Adrenal gland (tissue), 5 donors: ENCODE measurements around the gene RPS14.
A peak's percentile ranks its signal among the peaks of the same experiment; 100 is the strongest.

Experiments
- POLR2A ChIP-seq, 2 donors: fragments of 450-650 bp; IDR thresholded peaks; one replicate each; pipeline ENCODE4 v1.6.1; 2017; ENCODE audit warnings: antibody characterized with exemption in 2 of 2, mild to moderate bottlenecking in 2 of 2, moderate library complexity in 1 of 2
- TF ChIP-seq, protein P1 (sequence below), 6 experiments: fragments of 450-650 bp in 4 of 6; fragments of 200-600 bp in 2 of 6; sonication (generic) in 1 of 6; IDR thresholded peaks; 1 replicate in 5 of 6; 2 replicates in 1 of 6; pipeline versions ENCODE4 v1.5.1 to v1.8.0; 2016 to 2021; ENCODE audit warnings: antibody characterized with exemption in 6 of 6, mild to moderate bottlenecking in 2 of 6, moderate library complexity in 1 of 6
- donor health status: DM: no; HTN: no; CAD: no.

DNA sequence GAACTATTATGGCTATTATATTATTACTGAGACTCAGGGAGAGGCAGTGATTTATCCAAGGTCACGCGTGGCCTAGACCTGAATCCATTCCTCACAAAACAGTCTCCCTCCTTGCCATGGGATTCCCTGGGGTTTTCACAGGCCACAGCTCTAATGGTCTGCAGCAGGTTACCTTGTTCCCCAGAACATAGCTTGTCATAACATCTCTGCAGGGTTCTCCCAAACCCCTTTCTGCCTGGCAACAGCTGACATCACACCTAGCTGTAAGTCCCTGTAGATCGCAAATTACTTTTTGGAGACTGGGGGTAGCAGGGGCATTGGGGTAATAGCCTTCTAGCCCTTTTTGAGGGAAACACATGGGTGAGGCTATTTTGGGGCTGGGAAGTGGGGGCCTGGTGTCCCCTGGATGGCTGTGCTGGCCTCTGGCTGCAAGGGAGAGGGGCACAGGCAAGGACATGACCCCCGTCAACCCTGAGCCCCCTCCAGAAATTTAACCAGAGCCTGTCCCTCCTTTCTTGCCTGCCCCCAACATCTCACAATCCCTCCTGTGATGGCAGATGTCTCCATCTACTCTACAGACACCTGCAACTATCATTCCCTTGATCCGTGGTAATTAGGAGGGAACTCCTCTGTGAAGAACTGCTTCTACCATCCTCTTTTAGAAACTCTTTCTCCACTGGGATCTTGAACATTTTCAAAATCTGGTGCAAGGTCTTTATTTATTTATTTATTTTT, 38.1 kb downstream of the RPS14 start:
- TF ChIP-seq, protein P1, sequence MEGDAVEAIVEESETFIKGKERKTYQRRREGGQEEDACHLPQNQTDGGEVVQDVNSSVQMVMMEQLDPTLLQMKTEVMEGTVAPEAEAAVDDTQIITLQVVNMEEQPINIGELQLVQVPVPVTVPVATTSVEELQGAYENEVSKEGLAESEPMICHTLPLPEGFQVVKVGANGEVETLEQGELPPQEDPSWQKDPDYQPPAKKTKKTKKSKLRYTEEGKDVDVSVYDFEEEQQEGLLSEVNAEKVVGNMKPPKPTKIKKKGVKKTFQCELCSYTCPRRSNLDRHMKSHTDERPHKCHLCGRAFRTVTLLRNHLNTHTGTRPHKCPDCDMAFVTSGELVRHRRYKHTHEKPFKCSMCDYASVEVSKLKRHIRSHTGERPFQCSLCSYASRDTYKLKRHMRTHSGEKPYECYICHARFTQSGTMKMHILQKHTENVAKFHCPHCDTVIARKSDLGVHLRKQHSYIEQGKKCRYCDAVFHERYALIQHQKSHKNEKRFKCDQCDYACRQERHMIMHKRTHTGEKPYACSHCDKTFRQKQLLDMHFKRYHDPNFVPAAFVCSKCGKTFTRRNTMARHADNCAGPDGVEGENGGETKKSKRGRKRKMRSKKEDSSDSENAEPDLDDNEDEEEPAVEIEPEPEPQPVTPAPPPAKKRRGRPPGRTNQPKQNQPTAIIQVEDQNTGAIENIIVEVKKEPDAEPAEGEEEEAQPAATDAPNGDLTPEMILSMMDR (IDR thresholded peaks at IDR 0.05): no peak
- TF ChIP-seq POLR2A (IDR thresholded peaks at IDR 0.05): peak in 1 of 2 donors; percentile 15
